Measurements from ENCODE around the gene B3GNT9.

DNA sequence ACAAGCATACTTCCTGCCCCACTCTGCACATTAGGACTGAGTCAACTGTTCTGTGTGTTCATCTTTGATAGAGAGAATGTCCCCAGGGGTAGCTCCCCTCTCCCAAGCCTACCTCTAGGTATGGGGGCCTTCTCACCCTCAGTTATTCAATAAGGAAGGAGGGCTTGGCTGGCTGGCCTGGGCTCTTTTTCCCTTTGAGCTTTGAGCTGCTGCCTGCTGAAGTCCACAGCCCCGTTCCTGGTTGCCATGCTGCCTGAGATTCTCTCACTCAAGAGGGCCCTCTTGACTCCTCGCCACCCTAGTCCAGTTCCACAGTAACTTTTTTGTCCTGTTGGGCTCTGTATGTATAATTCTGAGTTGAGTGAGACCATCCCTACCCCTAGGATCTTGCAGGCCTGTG lies 5.1 kb downstream of the B3GNT9 start:
- TF ChIP-seq POLR2A (IDR thresholded peaks at IDR 0.05): no peak
- TF ChIP-seq POLR2AphosphoS5 (IDR thresholded peaks at IDR 0.05): no peak

All from transverse colon (tissue), 3 donors.